PC-9 (cell line): ENCODE results near the gene KCNH4. TPM values are rescaled to one million over a fixed set of nuclear protein-coding genes. Genes with fewer than 3 reads are reported as not detected.

Experiments
- BruUV-seq: library from RNA; stranded (reverse); fragments of 400-500 nt; replicated peaks from 2 replicates; lab custom pipeline; 2021; lab: Mats Ljungman, UMichigan
- CTCF ChIA-PET: fragments of 300-600 bp; sonication (Branson Sonifier 250); formaldehyde crosslinking; loops from one replicate; lab custom pipeline; 2022; ENCODE audit warnings: antibody characterized with exemption; lab: Charles Lee
- POLR2A ChIA-PET: fragments of 300-600 bp; sonication (Branson Sonifier 250); formaldehyde crosslinking; loops from one replicate; lab custom pipeline; 2022; ENCODE audit warnings: antibody characterized with exemption; ENCODE audit not compliant: unreplicated experiment; lab: Charles Lee
- DNase-seq, 2 experiments: peaks; one replicate each; pipeline versions ENCODE4 v3.0.0 to v3.0.0-alpha.2; 2015 to 2022; ENCODE audit warnings: mixed read lengths in 1 of 2
- H2AFZ ChIP-seq: fragments of 200-600 bp; sonication (generic); 2 replicates; pipeline ENCODE4 v1.8.1; 2017; ENCODE audit warnings: antibody characterized with exemption
- H3F3A ChIP-seq: fragments of 200-600 bp; sonication (generic); 2 replicates; pipeline ENCODE4 v1.8.1; 2017; ENCODE audit warnings: antibody characterized with exemption, mild to moderate bottlenecking, low read depth; ENCODE audit not compliant: insufficient read depth
- H3K27ac ChIP-seq: fragments of 200-600 bp; sonication (generic); 2 replicates; pipeline ENCODE4 v1.6.1; 2016; ENCODE audit warnings: mixed run types
- H3K27me3 ChIP-seq: fragments of 200-600 bp; sonication (generic); 2 replicates; pipeline ENCODE4 v1.6.1; 2016; ENCODE audit warnings: low read depth, mixed run types; ENCODE audit not compliant: insufficient read depth
- H3K36me3 ChIP-seq: fragments of 200-600 bp; sonication (generic); 2 replicates; pipeline ENCODE4 v1.6.1; 2016; ENCODE audit warnings: low read depth, mixed run types
- H3K4me1 ChIP-seq: fragments of 200-600 bp; sonication (generic); replicated peaks from 2 replicates; pipeline ENCODE4 v1.6.1; 2016; ENCODE audit warnings: mixed run types; ENCODE audit not compliant: insufficient read depth
- H3K4me2 ChIP-seq: fragments of 200-600 bp; sonication (generic); 2 replicates; pipeline ENCODE4 v1.6.1; 2017; ENCODE audit warnings: mixed run types
- H3K4me3 ChIP-seq: fragments of 200-600 bp; sonication (generic); 2 replicates; pipeline ENCODE4 v1.6.1; 2016; ENCODE audit warnings: mixed run types
- H3K79me2 ChIP-seq: fragments of 200-600 bp; sonication (generic); 2 replicates; pipeline ENCODE4 v1.6.1; 2017; ENCODE audit warnings: low read depth, mixed run types
- H3K9me2 ChIP-seq: fragments of 200-600 bp; sonication (generic); 2 replicates; pipeline ENCODE4 v1.8.1; 2017; ENCODE audit warnings: mild to moderate bottlenecking; ENCODE audit not compliant: insufficient read depth
- H3K9me3 ChIP-seq: fragments of 200-600 bp; sonication (generic); 2 replicates; pipeline ENCODE4 v1.8.1; 2016; ENCODE audit warnings: low read depth; ENCODE audit not compliant: insufficient read depth
- H4K20me1 ChIP-seq: fragments of 200-600 bp; sonication (generic); 2 replicates; pipeline ENCODE4 v1.8.1; 2017; ENCODE audit not compliant: insufficient read depth
- EZH2 ChIP-seq: fragments of 200-600 bp; sonication (generic); IDR thresholded peaks from 2 replicates; pipeline ENCODE4 v1.8.0; 2017; ENCODE audit warnings: antibody characterized with exemption, low read depth
- intact Hi-C: fragments of 100-400 bp; cut with micrococcal nuclease; formaldehyde crosslinking; loops from one replicate; pipeline ENCODE4 v1.10.0; 2022; ENCODE audit not compliant: unreplicated experiment
- total RNA-seq: library from RNA; stranded (reverse); gene quantifications from 2 replicates; pipeline ENCODE4 v1.2.3, GENCODE V29; 2021
- TF ChIP-seq, protein P1 (sequence below): fragments of 200-600 bp; sonication (generic); conservative IDR thresholded peaks from 2 replicates; pipeline ENCODE4 v1.6.1; 2017; ENCODE audit warnings: mixed run types, antibody characterized with exemption, mild to moderate bottlenecking, moderate library complexity

The KCNH4 gene
- total RNA-seq, 1 experiment from 2014 or later: not detected

- H3K27ac ChIP-seq: no peak overlapping the region
- DNase-seq: no peak
- intact Hi-C loops: no loop called here
- H3K9me3 ChIP-seq: no peaks in the 10 kb centered on the region
- H3K79me2 ChIP-seq: no peaks in the 10 kb centered on the region
- TF ChIP-seq, protein P1, sequence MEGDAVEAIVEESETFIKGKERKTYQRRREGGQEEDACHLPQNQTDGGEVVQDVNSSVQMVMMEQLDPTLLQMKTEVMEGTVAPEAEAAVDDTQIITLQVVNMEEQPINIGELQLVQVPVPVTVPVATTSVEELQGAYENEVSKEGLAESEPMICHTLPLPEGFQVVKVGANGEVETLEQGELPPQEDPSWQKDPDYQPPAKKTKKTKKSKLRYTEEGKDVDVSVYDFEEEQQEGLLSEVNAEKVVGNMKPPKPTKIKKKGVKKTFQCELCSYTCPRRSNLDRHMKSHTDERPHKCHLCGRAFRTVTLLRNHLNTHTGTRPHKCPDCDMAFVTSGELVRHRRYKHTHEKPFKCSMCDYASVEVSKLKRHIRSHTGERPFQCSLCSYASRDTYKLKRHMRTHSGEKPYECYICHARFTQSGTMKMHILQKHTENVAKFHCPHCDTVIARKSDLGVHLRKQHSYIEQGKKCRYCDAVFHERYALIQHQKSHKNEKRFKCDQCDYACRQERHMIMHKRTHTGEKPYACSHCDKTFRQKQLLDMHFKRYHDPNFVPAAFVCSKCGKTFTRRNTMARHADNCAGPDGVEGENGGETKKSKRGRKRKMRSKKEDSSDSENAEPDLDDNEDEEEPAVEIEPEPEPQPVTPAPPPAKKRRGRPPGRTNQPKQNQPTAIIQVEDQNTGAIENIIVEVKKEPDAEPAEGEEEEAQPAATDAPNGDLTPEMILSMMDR: no peak
- TF ChIP-seq EZH2: no peak
- no peaks in the 10 kb centered on the region for H3K36me3 ChIP-seq
- H3K4me1 ChIP-seq: no peaks in the 10 kb centered on the region
- H3K4me2 ChIP-seq: no peak overlapping the region
- no peaks in the 10 kb centered on the region for H3K27me3 ChIP-seq
- H3K4me3 ChIP-seq: no peak overlapping the region
- ChIA-PET CTCF (no interaction called here), POLR2A (no interaction called here)
- H3K9me2 ChIP-seq: no peaks in the 10 kb centered on the region
- H4K20me1 ChIP-seq: no peaks in the 10 kb centered on the region
- H3F3A ChIP-seq: peaks cover 6% of the 10 kb centered on the region; the same call in 1 of the 2 replicates
- BruUV-seq: no TSS peak
- no peak overlapping the region for H2AFZ ChIP-seq
Observed at GRCh38 chr17:42109086-42109485, 71.9 kb downstream of the KCNH4 start.

DNA sequence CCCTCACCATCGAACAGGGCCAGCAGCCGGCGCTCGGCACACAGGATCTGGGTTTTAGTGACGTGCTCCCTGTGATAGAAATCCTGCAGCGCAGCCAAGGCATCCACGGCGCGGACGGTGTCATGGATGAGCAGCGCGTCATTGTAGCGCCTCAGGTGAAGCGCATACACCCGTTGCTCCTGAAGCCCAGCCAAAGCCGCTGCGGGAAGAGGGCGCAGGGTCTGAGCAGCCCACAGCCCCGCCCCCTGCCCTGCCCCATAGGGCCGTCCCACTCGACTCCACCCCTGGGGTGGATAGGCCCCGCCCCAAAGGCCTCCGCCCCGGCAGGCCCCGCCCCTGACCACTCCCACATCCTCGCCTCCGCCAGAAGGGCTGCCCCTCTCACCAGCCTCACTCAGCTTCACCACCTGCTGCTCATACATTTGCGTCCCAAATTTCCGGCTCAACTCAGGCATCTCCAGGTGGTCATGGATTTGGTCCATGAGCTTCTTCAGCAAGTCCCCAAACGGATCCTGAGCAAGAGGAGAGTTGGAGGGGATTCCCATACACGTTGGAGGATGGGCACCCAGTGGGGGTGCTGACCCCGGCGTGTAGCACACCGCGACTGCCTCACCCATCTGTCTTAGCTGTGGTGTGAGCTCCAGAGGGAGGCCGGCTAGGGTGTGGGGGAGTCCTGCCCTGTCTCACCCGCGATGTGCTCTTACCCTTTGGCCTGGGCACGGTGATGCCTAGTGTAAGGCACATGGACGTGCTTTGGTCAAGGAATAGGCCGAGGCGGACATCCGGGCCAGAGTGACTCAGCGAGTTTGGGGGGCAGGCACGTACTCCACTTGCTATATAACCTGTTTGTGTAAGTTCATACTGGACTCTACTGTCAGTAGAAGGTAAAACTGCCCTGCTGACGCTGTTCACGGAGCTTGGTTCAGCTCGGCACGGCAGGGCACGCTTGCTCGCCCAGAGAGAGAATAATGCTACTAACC, 73.1 kb downstream of the KCNH4 start:
- Histone ChIP-seq H3K4me2 (no peak overlapping the region), H3K9me2 (no peaks in the 10 kb centered on the region), H3K4me3 (no peak overlapping the region), H3F3A (peaks cover 7% of the 10 kb centered on the region; the same call in 1 of the 2 replicates), H3K36me3 (no peaks in the 10 kb centered on the region), H4K20me1 (no peaks in the 10 kb centered on the region), H3K27me3 (no peaks in the 10 kb centered on the region), H2AFZ (no peak overlapping the region), H3K9me3 (no peaks in the 10 kb centered on the region), H3K27ac (no peak overlapping the region), H3K4me1 (no peaks in the 10 kb centered on the region), H3K79me2 (no peaks in the 10 kb centered on the region)
- DNase-seq: no peak
- BruUV-seq: no TSS peak
- CTCF ChIA-PET: no interaction called here
- TF ChIP-seq EZH2: no peak
- TF ChIP-seq, protein P1: no peak
- intact Hi-C loops: no loop called here
- POLR2A ChIA-PET: interaction anchor here (0.6 kb wide), 1 partner anchor 192 kb away, joined by 7 read pairs; no protein-coding TSS in a partner anchor

DNA sequence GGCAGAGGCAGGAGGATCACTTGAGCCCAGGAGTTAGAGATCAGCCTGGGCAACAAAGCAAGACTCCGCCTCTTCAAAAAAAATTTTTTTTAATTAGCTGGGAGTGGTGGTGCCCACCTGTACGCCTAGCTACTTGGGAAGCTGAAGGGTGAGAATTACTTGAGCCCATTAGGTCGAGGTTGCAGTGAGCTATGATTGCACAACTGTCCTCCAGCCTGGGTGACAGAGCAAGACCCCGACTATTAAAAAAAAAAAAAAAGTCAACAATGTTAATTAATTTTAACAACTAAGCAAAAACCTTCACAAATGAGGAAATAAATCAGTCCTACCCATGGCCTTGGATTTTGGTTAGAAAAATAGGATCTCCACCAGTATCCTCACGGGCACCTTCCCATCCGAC, 73.8 kb downstream of the KCNH4 start:
- CTCF ChIA-PET: no interaction called here
- H3K4me1 ChIP-seq: no peaks in the 10 kb centered on the region

More for the DNA sequence above, 73.8 kb downstream of the KCNH4 start:
- POLR2A ChIA-PET: interaction anchor here (0.6 kb wide), 1 partner anchor 133 kb away, joined by 5 read pairs; no protein-coding TSS in a partner anchor
- H3F3A ChIP-seq: peaks cover 5% of the 10 kb centered on the region; the same call in 1 of the 2 replicates
- intact Hi-C loops: no loop called here
- H3K9me3 ChIP-seq: no peaks in the 10 kb centered on the region
- no TSS peak for BruUV-seq
- no peaks in the 10 kb centered on the region for H3K9me2 ChIP-seq
- H3K4me2 ChIP-seq: no peak overlapping the region
- TF ChIP-seq EZH2: no peak
- TF ChIP-seq, protein P1: no peak
- no peaks in the 10 kb centered on the region for H3K79me2 ChIP-seq
- no peak for DNase-seq
- no peaks in the 10 kb centered on the region for H4K20me1 ChIP-seq
- no peaks in the 10 kb centered on the region for H3K36me3 ChIP-seq
- H3K27me3 ChIP-seq: no peaks in the 10 kb centered on the region
- no peak overlapping the region for H2AFZ ChIP-seq
- H3K4me3 ChIP-seq: no peak overlapping the region
- no peak overlapping the region for H3K27ac ChIP-seq

Other genes with a start within 250 kb of the KCNH4 start
- 60.6 and 64.7 TPM in 2 replicates for gene CNP, start 214.3 kb downstream of the KCNH4 start, total RNA-seq
- gene DNAJC7, start 163.7 kb downstream of the KCNH4 start, total RNA-seq: 75.5 and 96.1 TPM in 2 replicates
- gene NKIRAS2, start 161.1 kb downstream of the KCNH4 start, total RNA-seq: 38.3 and 39.7 TPM in 2 replicates
- 3.4 and 3.7 TPM in 2 replicates for gene C17orf113, start 130.5 kb downstream of the KCNH4 start, total RNA-seq
- gene ZNF385C, start 82.7 kb downstream of the KCNH4 start, total RNA-seq: 1.7 and 2.1 TPM in 2 replicates
- 17.9 and 26.0 TPM in 2 replicates for gene DHX58, start 68.4 kb downstream of the KCNH4 start, total RNA-seq
- gene KAT2A, start 59.8 kb downstream of the KCNH4 start, total RNA-seq: 42.1 and 47.6 TPM in 2 replicates
- gene HSPB9, start 58.3 kb downstream of the KCNH4 start, total RNA-seq: 0.33 TPM in 1 of 2 replicates, not detected in the other
- 97.0 and 120 TPM in 2 replicates for gene RAB5C, start 26.2 kb downstream of the KCNH4 start, total RNA-seq
- not detected in 2 replicates for gene HCRT, start 4.3 kb upstream of the KCNH4 start, total RNA-seq
- gene GHDC, start 13.4 kb upstream of the KCNH4 start, total RNA-seq: 21.5 and 28.6 TPM in 2 replicates
- gene STAT5B, start 95.2 kb upstream of the KCNH4 start, total RNA-seq: 19.5 and 21.1 TPM in 2 replicates
- 3.4 and 12.1 TPM in 2 replicates for gene STAT5A, start 107.4 kb upstream of the KCNH4 start, total RNA-seq
- 65.2 and 74.6 TPM in 2 replicates for gene STAT3, start 207.3 kb upstream of the KCNH4 start, total RNA-seq
- 154 and 170 TPM in 2 replicates for gene CAVIN1, start 242.1 kb upstream of the KCNH4 start, total RNA-seq